CD4-positive, alpha-beta T cell (primary cell): ENCODE measurements around the gene LRRTM4. TPM values are rescaled to one million over a fixed set of nuclear protein-coding genes. Genes with fewer than 3 reads are reported as not detected.

Experiments
- ATAC-seq: fragments of 200-7000 bp; cut with Tn5 transposase; one replicate; pipeline ENCODE4 v1.10.0; 2022; ENCODE audit warnings: mild to moderate bottlenecking; ENCODE audit not compliant: poor library complexity
- CTCF ChIA-PET: fragments of 350-600 bp; sonication (Branson Sonifier 250); formaldehyde crosslinking; loops from one replicate; lab custom pipeline; 2021; ENCODE audit warnings: antibody characterized with exemption, inconsistent platforms; lab: Charles Lee
- POLR2A ChIA-PET: fragments of 350-600 bp; sonication (Branson Sonifier 250); formaldehyde crosslinking; loops from one replicate; lab custom pipeline; 2021; ENCODE audit warnings: antibody characterized with exemption, inconsistent platforms; lab: Charles Lee
- DNase-seq, 14 experiments: peaks; one replicate each; pipeline ENCODE4 v3.0.0-alpha.2; 2013 to 2020; ENCODE audit warnings: mixed read lengths in 2 of 14
- H3K27ac ChIP-seq, 2 donors: one replicate each; pipeline versions ENCODE4 v1.5.1 to v1.7.0; 2013; ENCODE audit warnings: low read length in 2 of 2, low read depth in 1 of 2, mild to moderate bottlenecking in 1 of 2
- H3K27me3 ChIP-seq, 2 experiments: 1 replicate in 1 of 2; 2 replicates in 1 of 2; pipeline versions ENCODE4 v1.6.1 to v1.7.0; 2013; ENCODE audit warnings: low read length in 2 of 2, control low read depth in 1 of 2, mild to moderate bottlenecking in 1 of 2, moderate library complexity in 1 of 2; ENCODE audit not compliant: insufficient read depth in 2 of 2, control insufficient read depth in 1 of 2
- H3K36me3 ChIP-seq: one replicate; pipeline ENCODE4 v1.6.1; 2013; ENCODE audit warnings: low read length, control low read depth; ENCODE audit not compliant: insufficient read depth
- H3K4me1 ChIP-seq: one replicate; pipeline ENCODE4 v1.6.1; 2013; ENCODE audit warnings: low read length, control low read depth; ENCODE audit not compliant: insufficient read depth
- H3K4me3 ChIP-seq: one replicate; pipeline ENCODE4 v1.5.1; 2013; ENCODE audit warnings: mild to moderate bottlenecking, low read length, moderate library complexity
- H3K9me3 ChIP-seq, 2 experiments: 1 replicate in 1 of 2; 2 replicates in 1 of 2; pipeline versions ENCODE4 v1.6.1 to v1.7.0; 2013; ENCODE audit warnings: low read length in 2 of 2, mild to moderate bottlenecking in 2 of 2, control low read depth in 1 of 2, moderate library complexity in 1 of 2; ENCODE audit not compliant: control insufficient read depth in 1 of 2, insufficient read depth in 1 of 2
- H3K27ac Mint-ChIP-seq: one replicate; pipeline ENCODE4 v1.8.0; 2020; ENCODE audit warnings: mixed read lengths
- H3K27me3 Mint-ChIP-seq: one replicate; pipeline ENCODE4 v1.8.0; 2021; ENCODE audit warnings: mixed read lengths
- H3K36me3 Mint-ChIP-seq: one replicate; pipeline ENCODE4 v1.8.0; 2021; ENCODE audit warnings: low read depth, mixed read lengths
- H3K4me1 Mint-ChIP-seq: one replicate; pipeline ENCODE4 v1.8.0; 2021; ENCODE audit warnings: low read depth, mixed read lengths
- H3K4me3 Mint-ChIP-seq: one replicate; pipeline ENCODE4 v1.8.0; 2020; ENCODE audit warnings: mild to moderate bottlenecking, mixed read lengths
- H3K9me3 Mint-ChIP-seq: one replicate; pipeline ENCODE4 v1.8.0; 2020; ENCODE audit warnings: mixed read lengths
- CTCF ChIP-seq: fragments of 200-600 bp; IDR thresholded peaks from one replicate; pipeline ENCODE4 v1.8.0; 2022; ENCODE audit warnings: antibody characterized with exemption, mild to moderate bottlenecking
- intact Hi-C, 2 experiments: fragments of 100-400 bp; cut with DNase I in 1 of 2; cut with micrococcal nuclease in 1 of 2; formaldehyde crosslinking; loops; one replicate each; pipeline versions ENCODE4 v1.15.1 to v1.9.0; 2023 to 2025; cut with DNase I, micrococcal nuclease
- total RNA-seq, 174 experiments: library from RNA in 2 of 174; stranded (reverse) in 2 of 174; gene quantifications; one replicate each; pipeline ENCODE4 v1.2.3 and lab custom pipeline; 2021 to 2026

The LRRTM4 gene
- total RNA-seq, 2 experiments from 2014 or later = not detected

- H3K4me1 ChIP-seq = no peaks in the 10 kb centered on the region
- no peak overlapping the region for H3K4me3 ChIP-seq
- Mint-ChIP-seq H3K9me3 (peaks cover 10% of the 10 kb centered on the region), H3K27ac (no peak overlapping the region), H3K4me3 (no peak overlapping the region), H3K36me3 (no peaks in the 10 kb centered on the region), H3K4me1 (no peaks in the 10 kb centered on the region), H3K27me3 (no peaks in the 10 kb centered on the region)
- intact Hi-C loops = no loop called here
- no peak for ATAC-seq
- POLR2A ChIA-PET = no interaction called here
- no peaks in the 10 kb centered on the region for H3K36me3 ChIP-seq
- no peak overlapping the region for H3K27ac ChIP-seq
- H3K27me3 ChIP-seq = no peaks in the 10 kb centered on the region
- H3K9me3 ChIP-seq = peaks cover 0 to 7% of the 10 kb centered on the region in 2 experiments
- CTCF ChIA-PET = interaction anchor here (1.1 kb wide), 1 partner anchor 15 kb away, joined by 3 read pairs; no protein-coding TSS in a partner anchor
- DNase-seq = no peak
- TF ChIP-seq CTCF = no peak
Observed at GRCh38 chr2:76763276-76763675, 758.9 kb downstream of the LRRTM4 start.

DNA sequence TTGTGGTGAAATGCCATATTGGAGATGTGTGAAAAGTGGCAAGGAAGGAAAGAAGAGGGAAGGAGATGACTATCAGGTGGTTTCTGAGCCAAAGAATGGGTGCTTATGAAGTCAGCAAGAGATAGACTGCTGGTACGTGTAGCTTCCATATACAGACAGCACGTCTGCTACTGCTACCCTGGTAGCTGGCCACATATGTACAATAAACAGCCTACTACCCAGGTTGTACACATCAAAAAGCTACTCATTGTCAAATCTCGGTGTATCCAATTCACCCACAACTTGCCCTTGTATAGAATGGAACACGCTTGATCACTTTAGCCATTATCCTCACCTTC lies 761.8 kb downstream of the LRRTM4 start:
- H3K27me3 Mint-ChIP-seq = no peaks in the 10 kb centered on the region
- no peak overlapping the region for H3K27ac ChIP-seq

DNA sequence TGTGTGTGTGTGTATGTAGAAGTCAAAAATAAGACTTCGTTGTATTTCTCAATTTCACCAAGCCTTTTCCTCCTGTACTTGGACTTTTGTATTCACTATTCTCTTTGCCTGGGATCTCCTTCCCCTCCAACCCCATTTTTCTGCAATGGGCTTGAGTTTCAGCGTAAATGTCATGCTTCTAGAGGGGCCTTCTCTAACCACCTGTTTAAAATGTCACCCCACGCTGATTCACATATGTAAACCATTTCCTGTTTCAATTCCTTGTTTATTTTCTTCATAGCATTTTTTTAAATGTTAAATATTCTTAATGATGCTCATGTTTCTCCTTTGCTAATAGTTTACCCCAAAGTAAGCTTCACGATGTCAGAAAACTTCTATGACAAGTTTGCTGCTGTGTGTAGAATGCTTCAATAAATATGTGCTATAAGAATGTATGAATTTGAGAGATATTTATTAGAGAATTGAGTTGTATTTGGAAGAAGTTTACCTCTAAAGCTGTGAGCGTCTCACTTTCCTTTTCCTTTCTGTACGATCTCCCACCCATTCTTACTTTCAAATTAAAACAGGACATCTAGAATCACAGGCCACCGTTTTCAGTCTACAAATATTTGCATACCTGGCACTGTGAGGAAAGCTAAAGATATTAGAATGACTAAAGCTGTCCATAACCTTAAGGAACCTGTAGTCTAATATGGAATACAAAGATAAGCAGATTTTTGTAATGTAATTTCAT lies 762.4 kb downstream of the LRRTM4 start:
- H3K27ac ChIP-seq = no peak overlapping the region
- H3K27me3 ChIP-seq = no peaks in the 10 kb centered on the region
- no peaks in the 10 kb centered on the region for H3K27me3 Mint-ChIP-seq
- H3K4me3 Mint-ChIP-seq = no peak overlapping the region
- ATAC-seq (no peak), DNase-seq (no peak)
- POLR2A ChIA-PET = no interaction called here
- no peaks in the 10 kb centered on the region for H3K4me1 ChIP-seq
- H3K4me3 ChIP-seq = no peak overlapping the region
- no peaks in the 10 kb centered on the region for H3K36me3 ChIP-seq
- peaks cover 0 to 7% of the 10 kb centered on the region in 2 experiments for H3K9me3 ChIP-seq
- no peaks in the 10 kb centered on the region for H3K36me3 Mint-ChIP-seq
- intact Hi-C loops = no loop called here
- H3K27ac Mint-ChIP-seq = no peak overlapping the region
- H3K9me3 Mint-ChIP-seq = peaks cover 3% of the 10 kb centered on the region
- H3K4me1 Mint-ChIP-seq = no peaks in the 10 kb centered on the region
- no peak for TF ChIP-seq CTCF
- CTCF ChIA-PET = no interaction called here

More for the DNA sequence above, 761.8 kb downstream of the LRRTM4 start:
- Mint-ChIP-seq H3K36me3 (no peaks in the 10 kb centered on the region), H3K9me3 (peaks cover 5% of the 10 kb centered on the region), H3K4me3 (no peak overlapping the region), H3K27ac (no peak overlapping the region), H3K4me1 (no peaks in the 10 kb centered on the region)
- Histone ChIP-seq H3K4me3 (no peak overlapping the region), H3K9me3 (peaks cover 0 to 7% of the 10 kb centered on the region in 2 experiments), H3K4me1 (no peaks in the 10 kb centered on the region), H3K27me3 (no peaks in the 10 kb centered on the region), H3K36me3 (no peaks in the 10 kb centered on the region)
- intact Hi-C loops = no loop called here
- POLR2A ChIA-PET = no interaction called here
- ATAC-seq (no peak), DNase-seq (no peak)
- TF ChIP-seq CTCF = no peak
- CTCF ChIA-PET = no interaction called here
